HG02840 (cell line): ENCODE measurements around the gene HEXD.
"Not testable (repeated sequence)": the region's sequence is repeated elsewhere in the genome, so short reads cannot be mapped to it uniquely, and the experiment has no call there.

Source experiments
- ATAC-seq: cut with Tn5 transposase; IDR thresholded peaks from one replicate; pipeline ENCODE4 v1.9.1; 2021; ENCODE audit warnings: mild to moderate bottlenecking, moderate library complexity, moderate number of reproducible peaks; ENCODE audit not compliant: unreplicated experiment, low FRiP score

The HEXD gene

DNA sequence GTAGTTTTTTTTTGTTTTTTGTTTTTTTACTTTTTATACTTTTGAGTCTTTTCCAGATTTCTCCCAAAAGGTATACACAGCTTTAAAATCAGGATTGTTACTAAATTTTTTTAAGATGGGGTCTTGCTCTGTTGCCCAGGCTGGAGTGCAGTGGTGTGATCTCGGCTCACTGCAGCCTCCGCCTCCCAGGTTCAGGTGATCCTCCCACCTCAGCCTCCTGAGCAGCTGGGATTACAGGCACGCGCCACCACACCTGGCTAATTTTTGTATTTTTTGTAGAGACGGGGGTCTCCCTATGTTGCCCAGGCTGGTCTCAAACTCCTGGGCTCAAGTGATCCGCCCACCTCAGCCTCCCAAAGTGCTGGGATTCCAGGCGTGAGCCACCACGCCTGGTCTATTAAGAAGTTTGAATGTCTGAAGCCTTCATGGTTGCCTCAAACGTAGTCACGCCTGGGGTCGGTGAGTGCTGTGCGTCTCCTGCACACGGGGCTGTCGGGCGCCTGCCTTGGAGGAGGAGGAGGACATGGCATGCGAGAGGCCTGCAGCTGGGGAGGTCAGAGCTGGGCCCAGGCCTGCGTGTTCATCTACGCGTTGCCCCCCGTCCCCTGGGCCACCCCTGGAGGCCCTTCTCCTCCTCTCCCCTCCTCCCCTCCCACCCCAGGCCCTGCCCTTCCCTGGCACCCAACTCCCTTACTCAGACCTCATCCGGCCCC, 35.8 kb upstream of the HEXD start:
- not testable (repeated sequence) for ATAC-seq

DNA sequence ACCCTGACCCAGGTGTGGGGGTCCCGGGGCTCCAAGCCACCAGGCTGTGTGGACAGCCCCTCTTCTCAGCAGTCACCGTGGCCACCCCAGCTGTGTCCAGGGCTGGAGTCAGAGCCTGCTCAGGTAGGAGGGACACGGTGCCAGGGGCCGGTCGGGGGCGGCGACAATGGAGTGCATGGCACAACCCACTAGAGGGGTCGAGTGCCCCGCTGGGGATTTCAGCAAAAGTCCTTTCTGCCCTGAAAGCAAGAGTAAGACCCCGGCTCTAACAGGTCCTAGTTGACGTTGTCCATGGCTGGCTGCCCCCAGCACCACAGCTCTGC, 35.3 kb upstream of the HEXD start:
- ATAC-seq: no peak

DNA sequence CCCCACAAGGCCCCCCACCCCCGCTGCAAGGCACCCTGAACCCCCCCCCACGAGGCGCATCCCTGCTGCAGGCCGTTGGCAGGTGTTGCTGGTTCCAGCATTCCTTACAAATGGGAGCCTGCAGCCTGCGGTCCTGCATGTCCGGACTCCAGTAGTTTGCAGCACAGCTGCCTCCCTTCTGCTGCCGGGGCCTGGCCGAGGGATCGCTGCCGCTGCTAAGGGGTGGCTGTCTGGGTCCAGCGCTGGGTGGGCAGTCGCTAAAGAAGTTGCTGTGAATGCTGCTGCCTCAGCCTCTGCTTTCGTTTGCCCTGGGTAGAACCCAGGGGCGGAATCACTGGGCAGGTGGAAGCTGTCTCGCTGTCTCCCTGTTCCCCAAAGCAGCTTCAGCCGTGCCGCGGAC, 34.7 kb upstream of the HEXD start:
- no peak for ATAC-seq

DNA sequence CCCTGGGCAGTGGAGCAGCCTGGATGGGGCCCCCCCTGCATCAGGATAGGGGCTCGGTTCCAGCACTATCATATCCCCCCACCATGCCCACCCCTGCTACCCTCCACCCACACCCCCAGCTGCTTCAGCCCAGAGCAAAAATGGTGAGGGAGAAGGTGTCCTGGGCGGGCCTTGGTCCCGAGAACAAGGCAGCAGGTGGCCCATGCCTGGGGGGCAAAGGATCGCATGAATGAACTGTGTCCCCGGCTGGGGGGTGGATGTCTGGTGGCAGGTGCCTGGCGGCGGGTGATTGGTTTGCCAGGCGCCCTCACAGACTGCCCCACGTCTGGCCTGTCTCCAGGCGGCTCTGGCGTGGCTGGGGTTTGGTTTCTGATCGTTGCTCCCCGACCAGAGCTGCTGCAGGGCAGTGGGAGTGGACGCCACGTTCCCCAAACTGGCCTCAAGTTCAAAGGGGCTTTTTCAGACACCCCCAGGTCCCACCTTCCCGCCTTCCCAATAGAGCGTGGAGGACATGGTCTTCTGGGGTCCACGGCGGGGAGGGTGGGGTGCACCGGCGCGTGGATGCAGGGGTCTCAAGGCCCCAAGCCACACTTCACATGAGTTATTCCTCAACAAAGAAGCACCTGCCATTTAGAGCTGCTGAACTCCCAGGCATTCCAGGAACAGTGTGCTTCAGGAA, 34.0 kb upstream of the HEXD start:
- no peak for ATAC-seq

DNA sequence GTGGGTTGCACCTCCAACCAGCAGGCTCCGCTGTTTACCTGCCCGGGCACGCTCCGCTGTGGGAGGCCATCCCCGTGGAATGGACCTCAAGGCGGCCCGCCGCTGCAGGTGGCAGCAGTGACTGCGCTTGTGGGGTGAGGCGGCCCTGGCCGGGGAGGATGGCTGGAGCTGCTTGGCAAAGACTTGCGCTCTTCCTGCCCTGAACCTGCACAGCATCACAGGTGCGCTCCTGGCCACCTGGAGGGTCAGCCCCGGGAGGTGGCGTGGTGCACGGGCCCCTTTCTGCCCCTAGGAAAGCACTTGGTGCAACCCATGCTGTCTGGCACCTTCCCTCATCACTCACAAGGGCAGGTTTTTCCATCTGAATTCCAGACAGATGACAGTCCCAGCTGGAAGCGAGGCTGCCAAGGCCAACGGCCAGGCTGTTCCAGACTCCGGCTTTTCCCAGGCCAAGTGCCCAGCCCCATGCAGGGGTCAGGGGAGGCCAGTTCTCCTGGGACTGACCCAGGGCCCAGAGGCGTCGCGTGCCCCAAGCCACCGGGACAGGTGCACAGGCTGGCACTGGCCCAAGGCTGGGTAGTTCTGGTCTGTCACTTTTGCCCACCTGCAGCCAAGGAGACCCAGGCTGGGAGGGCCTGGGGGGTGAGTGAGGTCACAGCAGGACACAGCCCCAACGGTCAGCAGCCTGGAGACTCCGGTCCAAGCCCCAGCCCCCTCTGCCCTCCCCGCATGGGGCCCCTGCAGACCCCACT, 33.2 kb upstream of the HEXD start:
- no peak for ATAC-seq

DNA sequence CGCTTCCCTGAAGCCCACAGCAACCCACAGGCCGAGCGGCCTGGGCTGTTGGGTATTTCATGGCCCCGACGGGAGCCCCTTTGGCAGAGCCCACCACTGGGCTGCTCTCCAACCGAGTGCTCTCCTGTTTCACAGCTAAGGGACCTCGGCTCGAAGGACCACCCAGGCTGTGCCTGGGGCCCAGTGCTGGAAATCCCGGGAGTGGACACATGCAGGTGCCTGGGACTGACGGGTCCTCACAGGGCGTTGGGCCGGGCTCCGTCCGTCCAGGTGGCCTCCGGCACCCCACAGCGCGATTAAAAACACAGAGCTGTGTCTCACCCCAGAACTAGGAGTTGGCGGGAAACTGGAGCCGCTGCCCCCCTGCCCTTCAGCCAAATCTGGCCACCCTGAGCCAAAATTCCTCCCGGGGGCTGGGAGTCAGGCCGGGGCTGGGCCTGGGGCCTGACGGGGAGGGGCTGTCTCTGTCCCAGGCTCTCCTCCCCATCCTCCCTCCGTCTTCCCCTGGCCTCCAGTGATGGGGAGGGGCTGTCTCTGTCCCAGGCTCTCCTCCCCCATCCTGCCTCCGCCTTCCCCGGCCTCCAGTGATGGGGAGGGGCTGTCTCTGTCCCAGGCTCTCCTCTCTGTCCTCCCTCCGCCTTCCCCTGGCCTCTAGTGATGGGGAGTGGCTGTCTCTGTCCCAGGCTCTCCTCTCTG, 32.4 kb upstream of the HEXD start:
- ATAC-seq: no peak

DNA sequence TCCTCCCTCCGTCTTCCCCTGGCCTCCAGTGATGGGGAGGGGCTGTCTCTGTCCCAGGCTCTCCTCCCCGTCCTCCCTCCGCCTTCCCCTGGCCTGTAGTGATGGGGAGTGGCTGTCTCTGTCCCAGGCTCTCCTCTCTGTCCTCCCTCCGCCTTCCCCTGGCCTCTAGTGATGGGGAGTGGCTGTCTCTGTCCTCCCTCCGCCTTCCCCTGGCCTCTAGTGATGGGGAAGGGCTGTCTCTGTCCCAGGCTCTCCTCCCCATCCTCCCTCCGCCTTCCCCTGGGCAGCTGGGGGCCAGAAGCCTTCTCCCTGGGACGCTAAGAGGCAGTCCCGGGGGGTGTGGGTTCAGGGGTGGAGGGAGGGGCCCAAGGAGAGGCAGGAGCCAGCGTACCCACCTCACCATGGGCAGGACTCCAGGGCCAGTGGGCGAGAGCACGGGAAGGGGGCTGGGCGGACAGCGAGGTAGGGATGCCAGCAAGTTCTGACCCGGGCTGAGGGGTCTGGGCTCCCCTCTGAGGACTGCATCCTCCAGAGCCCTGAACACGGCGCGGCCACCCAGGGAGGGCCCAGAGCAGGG, 31.8 kb upstream of the HEXD start:
- no peak for ATAC-seq

DNA sequence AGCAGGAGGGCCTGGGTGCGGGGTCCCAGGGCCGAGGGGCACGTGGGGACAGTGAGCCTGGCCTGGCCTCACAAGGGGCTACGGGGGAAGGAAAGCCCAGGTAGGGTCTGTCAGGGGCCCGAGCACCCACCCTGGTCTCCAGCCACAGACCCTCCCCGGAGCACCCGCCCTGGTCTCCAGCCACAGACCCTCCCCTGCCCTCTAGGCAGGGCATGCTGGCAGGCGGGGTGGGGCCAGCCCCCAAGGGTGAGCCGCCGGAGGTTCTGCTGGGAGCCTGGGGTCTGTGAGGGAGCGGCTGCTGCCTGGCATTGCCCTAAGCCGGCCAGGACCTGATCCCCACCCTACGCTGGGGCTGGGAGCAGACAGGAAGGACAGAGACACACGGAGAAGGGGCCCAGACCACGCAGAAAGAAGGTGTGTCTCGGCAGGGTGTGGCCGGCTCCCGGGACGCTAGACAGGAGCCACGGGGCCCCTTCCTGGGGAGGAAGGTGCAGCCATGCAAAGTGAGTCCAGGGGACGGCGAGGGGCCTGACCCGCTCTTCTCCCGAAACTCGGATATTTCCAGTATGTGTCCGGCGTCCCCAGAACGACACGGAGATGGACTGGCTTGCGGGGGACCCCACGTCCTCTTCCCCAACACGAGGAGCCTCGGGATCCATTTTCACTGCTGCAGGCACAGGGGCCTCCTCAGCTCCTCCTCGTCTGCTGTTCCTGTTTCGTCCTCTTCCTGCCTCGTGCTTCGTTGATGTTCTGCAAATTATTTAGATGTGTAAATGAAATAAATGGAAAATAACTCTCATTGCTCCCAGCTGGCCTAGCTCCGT, 31.1 kb upstream of the HEXD start:
- no peak for ATAC-seq

DNA sequence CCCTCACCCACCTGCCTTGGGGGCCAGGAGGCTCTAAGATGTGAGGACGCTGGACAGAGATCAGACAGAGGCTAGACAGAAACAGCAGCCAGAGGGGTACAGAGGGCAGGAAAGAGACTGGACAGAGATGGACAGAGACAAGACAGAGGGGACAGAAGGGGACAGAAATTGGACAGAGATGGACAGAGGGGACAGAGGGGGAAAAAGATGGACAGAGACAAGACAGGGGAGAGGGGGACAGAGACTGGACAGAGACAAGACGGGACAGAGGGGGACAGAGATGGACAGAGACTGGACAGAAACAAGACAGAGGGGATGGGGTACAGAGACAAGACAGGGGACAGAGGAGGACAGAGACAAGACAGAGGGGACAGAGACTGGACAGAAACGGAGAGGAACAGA, 30.4 kb upstream of the HEXD start:
- no peak for ATAC-seq

DNA sequence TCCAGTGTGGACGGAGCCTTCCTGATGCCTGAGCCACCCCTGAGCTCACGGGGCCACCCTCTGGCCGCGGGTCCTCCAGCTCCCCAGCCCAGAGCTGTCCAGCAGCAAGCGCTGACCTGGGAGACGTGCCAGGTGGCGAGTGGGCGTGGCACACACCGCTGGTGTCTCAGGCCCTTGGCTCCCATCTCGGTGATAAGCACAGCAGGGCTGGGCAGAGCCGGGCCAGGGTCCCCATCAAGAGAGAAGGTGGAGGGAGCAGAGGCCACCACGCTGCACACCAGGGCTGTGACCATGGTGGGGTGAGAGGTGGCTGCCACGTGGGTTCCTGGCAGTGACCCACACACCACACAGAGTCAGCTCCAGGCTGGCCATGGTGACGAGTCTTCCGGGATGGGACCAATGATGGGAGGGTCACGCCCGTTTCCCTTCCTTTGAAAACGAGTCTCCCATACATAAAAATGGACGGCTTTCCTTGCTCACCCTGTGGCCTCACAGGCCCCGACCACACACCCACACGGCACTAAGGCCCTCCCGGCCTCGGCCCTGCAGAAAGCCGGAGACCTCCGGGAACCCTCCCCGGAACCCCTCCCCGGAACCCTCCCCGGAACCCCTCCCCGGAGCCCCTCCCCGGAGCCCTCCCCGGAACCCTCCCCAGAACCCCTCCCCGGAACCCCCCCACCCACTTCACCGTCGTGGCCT, 29.8 kb upstream of the HEXD start:
- ATAC-seq: no peak

DNA sequence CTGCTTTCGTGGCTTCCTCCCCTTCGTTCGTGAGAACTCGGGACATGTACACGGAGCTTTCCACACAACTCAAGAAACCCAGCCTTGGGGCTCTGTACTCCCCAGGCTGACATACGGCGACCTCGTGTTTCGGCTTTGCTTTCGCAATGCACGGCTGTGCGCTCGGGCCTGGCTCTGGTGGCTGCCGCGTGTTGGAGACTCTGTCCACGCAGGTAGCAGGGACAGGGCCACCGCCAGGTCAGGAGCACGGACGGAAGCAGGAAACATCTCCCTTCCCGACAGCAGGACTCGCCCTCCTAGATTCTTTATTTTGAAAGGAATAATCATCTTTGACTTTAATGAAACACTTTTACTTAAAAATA, 29.2 kb upstream of the HEXD start:
- no peak for ATAC-seq

DNA sequence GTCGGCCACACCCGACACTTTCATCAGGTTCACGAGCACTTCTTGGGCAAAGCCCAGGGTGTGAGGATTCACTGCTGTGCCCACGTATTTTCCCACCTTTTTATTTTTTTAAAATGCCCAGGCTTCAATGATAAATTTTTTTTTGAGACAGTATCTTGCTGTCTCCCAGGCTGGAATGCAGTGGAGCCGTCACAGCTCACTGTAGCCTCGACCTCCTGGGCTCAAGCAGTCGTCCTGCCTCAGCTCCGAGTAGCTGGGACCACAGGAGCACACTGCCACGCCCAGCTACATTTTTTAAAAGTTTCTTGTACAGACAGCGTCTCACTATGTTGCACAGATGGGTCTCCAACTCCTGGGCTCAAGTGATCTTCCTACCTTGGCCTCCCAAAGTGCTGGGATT, 28.8 kb upstream of the HEXD start:
- ATAC-seq: no peak

DNA sequence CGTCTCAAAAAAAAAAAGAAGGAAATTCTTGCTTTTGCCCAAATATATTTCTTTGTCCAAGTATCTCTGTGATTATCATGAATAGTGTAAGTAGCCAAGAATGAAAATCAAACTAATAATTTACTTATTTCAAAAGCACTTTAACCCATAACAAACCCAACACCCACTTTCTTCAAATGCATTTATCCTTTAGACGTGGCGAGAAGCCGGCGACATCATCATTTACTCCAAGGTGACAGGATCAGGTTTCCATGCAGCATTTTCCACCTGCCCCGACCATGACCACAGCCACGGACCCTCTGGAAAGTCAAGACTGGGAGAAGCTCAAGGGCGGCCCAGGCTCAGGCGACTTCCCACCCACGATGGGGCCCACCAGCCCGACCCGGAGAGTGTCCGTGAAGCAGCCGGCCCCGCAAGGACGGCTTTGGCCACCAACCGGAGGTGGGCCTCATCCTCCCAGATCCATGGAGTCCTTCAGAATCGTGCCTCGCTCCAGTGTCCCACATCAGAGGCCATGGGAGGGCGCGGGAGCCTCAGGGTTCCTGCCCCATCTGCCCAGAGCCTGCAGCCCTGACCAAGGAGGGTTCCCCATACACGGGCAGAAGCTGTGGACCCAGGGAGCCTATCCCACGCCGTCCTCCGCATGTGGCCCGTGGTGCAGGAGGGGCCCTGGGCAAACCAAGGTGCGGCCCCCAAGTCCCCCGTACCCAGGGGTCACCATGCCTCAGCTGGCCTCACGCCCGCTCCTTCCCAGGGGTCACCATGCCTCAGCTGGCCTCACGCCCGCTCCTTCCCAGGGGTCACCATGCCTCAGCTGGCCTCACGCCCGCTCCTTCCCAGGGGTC, 27.9 kb upstream of the HEXD start:
- ATAC-seq: no peak

DNA sequence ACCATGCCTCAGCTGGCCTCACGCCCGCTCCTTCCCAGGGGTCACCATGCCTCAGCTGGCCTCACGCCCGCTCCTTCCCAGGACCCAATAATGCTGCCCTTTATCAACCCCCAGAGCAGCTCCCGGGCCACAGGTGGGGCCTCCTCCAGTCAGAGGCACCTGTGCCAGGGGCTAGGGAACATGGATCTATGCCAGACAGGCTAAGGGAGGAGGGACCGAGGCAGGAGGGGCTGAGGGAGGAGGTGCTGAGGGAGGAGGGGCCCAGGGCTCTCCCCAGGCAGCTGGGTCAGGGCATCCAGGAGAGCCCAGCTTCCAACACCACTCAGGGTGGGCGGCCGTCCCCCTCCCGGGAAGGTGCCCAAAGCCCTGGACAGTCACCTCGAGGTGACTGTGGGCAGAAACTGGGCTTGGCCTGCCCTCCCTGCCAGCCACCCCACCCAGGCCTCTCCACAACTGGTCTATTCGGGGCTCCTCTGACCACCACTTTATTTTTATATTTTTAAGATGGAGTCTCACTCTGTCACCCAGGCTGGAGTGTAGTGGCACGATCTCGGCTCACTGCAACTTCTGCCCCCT, 27.2 kb upstream of the HEXD start:
- ATAC-seq: no peak

DNA sequence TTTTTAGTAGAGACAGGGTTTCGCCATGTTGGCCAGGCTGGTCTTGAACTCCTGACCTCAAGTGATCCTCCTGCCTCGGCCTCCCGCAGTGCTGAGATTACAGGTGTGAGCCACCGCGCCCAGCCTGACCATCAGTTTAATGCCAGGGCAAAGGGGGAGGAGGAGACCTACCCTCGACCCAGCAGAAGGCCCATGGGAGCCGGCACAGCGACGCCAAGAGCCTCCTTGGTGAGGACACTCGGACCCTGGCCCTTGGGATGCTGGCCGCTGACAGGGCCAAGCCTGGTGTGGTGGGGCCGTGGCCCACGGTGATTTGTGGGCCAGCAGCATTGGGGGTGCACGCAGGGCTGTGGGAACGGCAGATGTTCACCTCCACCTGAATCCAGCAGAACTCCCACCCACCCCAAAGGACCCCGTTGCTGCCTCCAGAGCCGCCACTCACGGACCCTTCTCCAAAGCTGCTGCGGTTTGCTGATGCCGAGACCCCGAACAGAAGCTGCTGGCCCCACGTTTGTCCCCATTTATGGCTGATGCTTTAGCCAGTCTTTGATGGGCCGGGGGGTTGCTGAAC, 26.6 kb upstream of the HEXD start:
- ATAC-seq: no peak

DNA sequence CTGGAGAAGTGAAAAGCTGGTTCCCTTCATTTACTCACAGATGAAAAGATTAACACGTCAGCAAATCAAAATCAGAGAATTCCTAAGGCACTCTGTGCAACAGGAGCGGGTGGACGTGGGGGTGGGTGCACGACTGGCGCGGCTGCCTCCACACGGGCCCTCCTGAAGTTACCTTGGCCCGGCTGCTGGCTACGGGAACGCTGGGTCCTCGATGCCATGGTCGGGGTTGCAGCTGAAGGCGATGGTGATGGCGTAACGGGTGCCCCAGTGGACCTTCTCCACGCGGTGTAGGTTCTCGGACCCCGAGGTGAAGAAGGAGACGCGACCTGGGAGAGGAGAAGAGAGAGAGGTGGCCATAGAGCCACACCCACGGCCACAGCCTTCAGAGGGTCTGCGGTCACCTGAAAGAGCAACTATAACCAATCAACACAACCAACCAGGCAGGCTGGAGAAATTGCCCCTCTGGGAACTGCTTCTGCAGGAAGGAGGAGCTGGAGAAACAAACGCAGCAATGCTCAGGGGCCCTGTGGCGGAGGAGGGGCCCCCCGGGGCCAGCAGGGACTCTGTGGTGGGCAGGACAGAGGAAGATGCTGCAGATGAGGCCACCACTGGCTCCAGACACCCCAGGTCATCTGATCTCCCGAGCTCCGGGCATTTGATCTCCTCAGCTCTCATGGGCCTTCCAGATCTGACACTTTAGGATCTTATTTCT, 25.8 kb upstream of the HEXD start:
- ATAC-seq: no peak

DNA sequence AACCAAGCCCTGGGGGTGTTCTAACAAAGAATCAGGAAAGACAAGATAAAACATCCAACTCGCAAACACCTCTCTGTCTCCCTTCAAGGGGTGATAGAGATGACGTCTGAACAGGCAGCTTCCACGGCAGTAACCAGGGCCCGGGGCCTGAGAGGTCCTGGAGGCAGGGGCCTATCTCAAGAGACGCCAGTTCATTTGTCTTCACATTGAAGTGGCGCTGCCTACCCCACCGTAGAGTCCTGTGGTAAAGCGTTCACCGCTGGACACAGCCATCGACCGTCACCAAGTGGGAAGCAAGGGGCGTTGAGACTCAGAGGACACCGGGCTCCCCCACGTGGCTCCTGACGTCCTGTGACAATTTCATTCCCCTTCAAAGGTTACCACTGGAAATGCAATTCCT, 25.2 kb upstream of the HEXD start:
- ATAC-seq: no peak
